KOPT-K1 (cell line): Measurements from ENCODE around the gene ASPRV1.

ENCODE experiments used
- H3K27ac ChIP-seq: fragments of 200-600 bp; sonication (generic); 2 replicates; pipeline ENCODE4 v1.5.1; 2016; ENCODE audit warnings: antibody characterized with exemption, mild to moderate bottlenecking, low read depth, low read length; ENCODE audit not compliant: poor library complexity, severe bottlenecking
- H3K36me3 ChIP-seq: fragments of 200-600 bp; sonication (generic); 2 replicates; pipeline ENCODE4 v1.5.1; 2017; ENCODE audit warnings: antibody characterized with exemption, mild to moderate bottlenecking, low read length, moderate library complexity; ENCODE audit not compliant: insufficient read depth
- H3K9me3 ChIP-seq: fragments of 200-600 bp; sonication (generic); 2 replicates; pipeline ENCODE4 v1.5.1; 2017; ENCODE audit warnings: antibody characterized with exemption, low read length, mild to moderate bottlenecking; ENCODE audit not compliant: insufficient read depth, poor library complexity, severe bottlenecking

The ASPRV1 gene

DNA sequence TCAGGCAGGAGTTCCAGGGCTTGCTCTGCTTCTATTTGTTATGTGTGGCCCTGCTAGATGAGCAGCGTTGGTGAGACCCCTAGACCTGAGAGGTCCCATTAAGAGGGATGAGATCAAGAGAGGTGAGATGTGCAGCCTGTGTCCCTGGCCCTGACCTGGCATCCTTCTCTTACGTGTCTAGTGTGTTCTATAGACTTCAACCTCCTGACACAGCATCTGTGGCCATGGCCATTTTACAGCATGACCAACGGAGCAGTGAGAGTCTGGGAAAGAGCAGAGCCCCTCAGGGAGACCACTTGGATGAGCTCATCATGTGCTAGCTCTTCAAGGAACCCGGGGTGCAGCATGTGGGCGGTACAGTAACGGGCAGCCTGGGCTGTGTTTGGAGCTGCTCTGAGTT, 32.7 kb upstream of the ASPRV1 start:
- Histone ChIP-seq H3K9me3 (no peaks in the 10 kb centered on the region), H3K27ac (no peak overlapping the region), H3K36me3 (peaks cover 16% of the 10 kb centered on the region; the same call in 1 of the 2 replicates)

DNA sequence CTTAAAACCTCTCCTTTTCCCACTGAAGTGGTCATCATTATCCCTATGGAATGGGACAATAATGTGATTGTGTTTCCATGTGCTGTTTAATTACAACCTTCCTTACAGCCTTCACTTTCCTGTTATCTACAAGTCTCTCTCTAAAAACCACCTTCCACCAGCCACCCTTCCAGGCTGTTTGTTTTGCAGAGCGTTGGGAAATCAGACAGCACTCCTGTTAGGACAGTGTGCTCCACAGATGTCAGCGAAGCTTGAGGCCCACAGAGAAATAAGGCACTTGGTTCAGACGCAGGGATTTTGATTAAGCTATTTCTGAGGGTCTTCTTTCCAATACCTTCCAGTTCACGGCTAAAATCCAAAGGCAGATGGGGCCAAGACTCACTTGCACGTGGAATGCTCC, 32.3 kb upstream of the ASPRV1 start:
- no peaks in the 10 kb centered on the region for H3K9me3 ChIP-seq
- peaks cover 16% of the 10 kb centered on the region; the same call in 1 of the 2 replicates for H3K36me3 ChIP-seq

DNA sequence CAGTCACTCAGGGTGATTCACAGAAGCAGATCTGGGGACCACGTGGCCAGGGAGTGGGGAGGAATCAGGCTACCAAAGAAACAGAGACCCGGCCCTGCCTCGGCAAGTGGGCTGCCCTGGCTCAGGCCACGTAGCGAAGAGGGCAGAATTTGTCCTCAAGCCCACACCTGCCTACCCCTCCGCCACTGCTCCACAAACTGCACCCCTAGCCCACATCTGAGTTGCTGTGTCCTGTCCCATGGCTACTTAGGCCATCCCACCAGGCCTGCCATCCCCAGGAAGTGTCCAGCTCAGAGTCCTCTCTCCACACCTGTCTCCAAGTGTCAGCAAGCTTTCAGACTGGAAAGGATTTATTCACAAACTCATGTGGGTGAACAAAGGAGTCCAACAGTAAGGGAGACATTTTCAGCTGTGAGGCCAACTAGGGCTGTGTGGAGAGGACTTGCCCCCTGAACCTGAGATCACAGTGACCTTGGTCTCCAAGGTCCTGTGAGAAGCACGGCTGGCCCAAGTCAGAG, 31.7 kb upstream of the ASPRV1 start:
- no peak overlapping the region for H3K27ac ChIP-seq
- peaks cover 16% of the 10 kb centered on the region; the same call in 1 of the 2 replicates for H3K36me3 ChIP-seq

More for the DNA sequence above, 32.3 kb upstream of the ASPRV1 start:
- no peak overlapping the region for H3K27ac ChIP-seq

DNA sequence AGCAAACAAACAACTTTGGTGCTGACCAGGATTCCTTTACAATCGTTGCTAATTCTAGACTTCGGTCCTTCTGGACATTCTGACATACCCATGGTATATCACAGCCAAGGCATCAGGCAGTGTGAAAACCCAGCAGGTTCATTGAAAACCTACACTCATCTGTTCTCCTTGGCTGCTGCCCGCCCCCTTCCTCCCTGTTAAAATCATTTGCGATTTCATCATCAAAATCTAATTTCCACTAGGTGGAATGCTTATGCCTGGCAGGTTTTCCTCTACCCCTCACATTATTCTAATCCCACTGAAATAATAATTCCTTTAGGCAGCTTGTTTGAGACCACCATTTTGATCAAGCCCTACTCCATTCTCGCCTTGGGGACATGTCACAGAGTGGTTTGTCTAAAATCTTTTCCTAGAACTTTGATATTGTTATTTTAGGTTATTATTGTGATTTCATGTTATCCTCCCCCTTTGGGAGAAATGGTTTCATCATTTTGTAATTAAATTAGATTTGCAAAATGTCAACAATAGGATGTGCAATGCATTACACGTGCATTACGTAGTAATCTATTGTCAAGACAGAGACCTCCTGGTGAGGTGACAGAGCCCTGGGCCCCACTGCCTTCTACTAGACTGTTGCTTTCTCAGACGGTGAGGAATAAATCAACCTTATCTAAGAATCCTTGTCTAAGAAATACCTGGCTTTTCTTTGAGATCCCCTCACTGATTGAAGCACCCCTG, 31.0 kb upstream of the ASPRV1 start:
- Histone ChIP-seq H3K27ac (no peak overlapping the region), H3K9me3 (no peaks in the 10 kb centered on the region), H3K36me3 (peaks cover 16% of the 10 kb centered on the region; the same call in 1 of the 2 replicates)

More for the DNA sequence above, 31.7 kb upstream of the ASPRV1 start:
- H3K9me3 ChIP-seq, result no peaks in the 10 kb centered on the region

DNA sequence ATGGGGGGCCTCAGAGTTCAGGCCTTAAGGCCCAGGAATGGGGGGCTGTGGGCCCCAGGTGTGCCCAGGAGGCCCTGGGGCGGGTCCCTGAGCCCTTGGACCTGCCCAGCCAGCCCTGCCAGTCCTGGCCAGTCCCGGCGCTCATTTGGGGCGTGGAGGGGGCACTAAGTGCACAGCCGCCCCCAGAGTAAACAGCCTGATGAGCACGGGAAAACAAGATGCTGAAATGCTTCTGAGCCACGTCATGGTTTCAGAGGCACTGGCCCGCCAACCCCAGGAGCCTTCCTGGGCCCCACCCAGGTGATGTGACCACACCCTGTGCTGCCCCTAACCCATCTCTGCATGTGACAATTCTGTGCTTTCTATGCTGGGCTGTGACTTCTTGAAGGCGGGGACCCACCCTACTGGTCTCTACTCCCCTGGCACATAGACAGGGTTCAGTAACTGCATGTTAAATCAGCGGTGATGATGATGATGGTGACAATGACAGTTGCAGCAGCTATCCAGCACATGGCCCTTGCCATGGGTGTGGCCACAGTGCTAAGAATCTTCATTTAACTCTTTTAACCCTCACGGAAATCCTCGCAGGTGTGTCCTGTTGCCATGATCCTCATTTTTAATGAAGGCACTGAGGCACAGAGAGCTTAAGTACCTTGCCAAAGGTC, 28.1 kb upstream of the ASPRV1 start:
- Histone ChIP-seq H3K27ac (no peak overlapping the region), H3K9me3 (no peaks in the 10 kb centered on the region), H3K36me3 (0 out of 2 replicates have a peak, but pooled peaks cover 10% of the 10 kb centered on the region)

DNA sequence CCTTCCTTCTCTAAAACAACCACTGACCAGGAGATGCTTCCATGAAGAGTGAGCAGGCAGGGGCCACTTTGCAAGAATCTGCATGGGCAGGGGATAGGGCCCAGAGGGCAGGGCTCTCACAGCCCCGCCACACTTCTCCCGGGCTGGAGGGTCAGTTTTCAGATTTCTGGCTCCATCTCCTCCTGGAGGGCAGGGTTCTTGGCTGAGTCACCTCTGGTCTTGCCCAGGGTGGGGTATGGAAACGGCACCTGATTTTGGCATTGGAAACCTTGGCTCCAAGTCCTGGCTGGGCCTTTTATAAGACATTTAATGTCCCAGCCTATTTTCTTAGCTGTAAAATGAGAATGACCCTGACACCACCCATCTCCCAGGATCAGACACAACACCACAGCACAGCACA, 27.6 kb upstream of the ASPRV1 start:
- no peak overlapping the region for H3K27ac ChIP-seq
- no peaks in the 10 kb centered on the region for H3K9me3 ChIP-seq
- 0 out of 2 replicates have a peak, but pooled peaks cover 10% of the 10 kb centered on the region for H3K36me3 ChIP-seq

DNA sequence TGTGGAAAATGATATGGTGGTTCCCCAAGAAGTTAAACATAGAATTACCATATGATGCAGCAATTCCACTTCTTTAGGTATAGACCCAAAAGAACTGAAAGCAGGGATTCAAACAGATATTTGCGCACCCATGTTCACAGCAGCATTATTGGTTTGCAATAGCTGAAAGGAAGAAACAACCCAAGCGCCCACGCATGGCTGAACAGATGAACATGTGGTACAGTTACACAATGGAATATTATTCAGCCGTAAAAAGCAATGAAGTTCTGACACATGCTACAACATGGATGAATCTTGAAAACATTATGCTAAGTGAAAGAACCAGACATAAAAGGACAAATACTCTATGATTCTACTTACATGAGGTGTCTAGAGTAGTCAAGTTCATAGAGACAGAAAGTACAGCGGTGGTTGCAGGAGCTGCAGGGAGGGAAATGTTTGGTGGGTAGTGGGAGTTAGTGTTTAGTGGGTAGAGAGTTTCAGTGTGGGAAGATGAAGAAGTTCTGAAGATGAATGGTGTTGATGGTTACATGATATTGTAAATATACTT, 26.7 kb upstream of the ASPRV1 start:
- no peak overlapping the region for H3K27ac ChIP-seq
- no peaks in the 10 kb centered on the region for H3K9me3 ChIP-seq
- H3K36me3 ChIP-seq, result 0 out of 2 replicates have a peak, but pooled peaks cover 2% of the 10 kb centered on the region

DNA sequence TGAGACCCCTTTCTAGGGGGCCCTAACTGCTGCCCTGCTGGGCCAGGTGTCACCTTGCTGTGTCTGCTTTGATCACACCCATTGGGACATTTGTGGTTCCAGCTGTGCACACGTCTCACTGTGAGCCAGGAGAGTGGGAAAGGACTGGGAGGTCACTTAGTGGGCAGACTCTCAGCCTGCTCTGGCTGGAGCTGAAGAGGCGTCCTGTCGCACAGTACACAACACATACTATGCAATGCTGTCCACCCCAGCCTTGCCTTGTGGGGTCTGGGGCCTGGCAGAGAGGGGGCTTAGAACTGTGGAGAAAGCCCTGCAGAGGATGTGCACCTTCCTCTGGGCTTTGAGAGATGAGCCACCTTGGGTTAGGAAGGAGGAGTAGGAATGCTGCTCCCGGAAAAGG, 25.3 kb upstream of the ASPRV1 start:
- Histone ChIP-seq H3K36me3 (no peaks in the 10 kb centered on the region), H3K9me3 (no peaks in the 10 kb centered on the region), H3K27ac (no peak overlapping the region)

DNA sequence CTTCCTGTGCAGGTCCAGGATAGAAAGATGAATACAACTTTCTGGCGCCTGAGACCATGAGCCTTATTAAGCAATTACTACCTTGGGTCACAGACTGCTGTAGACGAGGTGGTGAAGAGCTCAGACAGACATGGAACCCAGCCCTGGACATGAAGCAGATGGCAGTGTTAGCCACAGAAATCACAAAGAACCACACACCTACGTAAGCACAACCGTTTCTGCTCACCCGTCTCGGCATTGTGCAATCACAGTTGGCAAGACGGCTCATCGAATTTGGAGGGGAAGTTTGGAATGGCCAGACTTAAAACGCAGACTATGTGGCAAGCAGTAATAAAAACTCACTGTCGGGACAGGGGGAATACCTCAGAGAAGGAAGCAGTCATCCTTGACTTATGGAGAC, 24.3 kb upstream of the ASPRV1 start:
- H3K36me3 ChIP-seq, result no peaks in the 10 kb centered on the region
- no peaks in the 10 kb centered on the region for H3K9me3 ChIP-seq
- no peak overlapping the region for H3K27ac ChIP-seq

DNA sequence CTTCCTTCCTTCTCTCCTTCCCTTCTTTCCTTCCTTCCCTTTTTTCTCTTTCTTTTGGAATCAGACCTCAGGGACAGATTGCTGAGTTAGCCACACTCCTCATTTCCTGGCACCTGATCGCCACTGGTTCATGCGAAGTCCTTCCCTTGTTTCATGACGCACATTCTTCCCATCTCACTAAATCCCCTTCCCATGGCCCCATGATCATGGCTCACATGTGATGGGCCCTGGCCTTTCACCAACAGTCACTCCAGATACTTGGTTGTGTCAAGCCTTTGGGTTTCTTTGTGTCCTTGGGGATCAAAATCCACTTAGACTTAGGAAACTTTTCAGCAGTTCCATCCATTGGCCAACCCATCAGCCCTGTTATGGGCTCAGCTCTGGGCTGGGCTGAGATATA, 23.8 kb upstream of the ASPRV1 start:
- H3K27ac ChIP-seq, result no peak overlapping the region
- H3K9me3 ChIP-seq, result no peaks in the 10 kb centered on the region
- no peaks in the 10 kb centered on the region for H3K36me3 ChIP-seq

DNA sequence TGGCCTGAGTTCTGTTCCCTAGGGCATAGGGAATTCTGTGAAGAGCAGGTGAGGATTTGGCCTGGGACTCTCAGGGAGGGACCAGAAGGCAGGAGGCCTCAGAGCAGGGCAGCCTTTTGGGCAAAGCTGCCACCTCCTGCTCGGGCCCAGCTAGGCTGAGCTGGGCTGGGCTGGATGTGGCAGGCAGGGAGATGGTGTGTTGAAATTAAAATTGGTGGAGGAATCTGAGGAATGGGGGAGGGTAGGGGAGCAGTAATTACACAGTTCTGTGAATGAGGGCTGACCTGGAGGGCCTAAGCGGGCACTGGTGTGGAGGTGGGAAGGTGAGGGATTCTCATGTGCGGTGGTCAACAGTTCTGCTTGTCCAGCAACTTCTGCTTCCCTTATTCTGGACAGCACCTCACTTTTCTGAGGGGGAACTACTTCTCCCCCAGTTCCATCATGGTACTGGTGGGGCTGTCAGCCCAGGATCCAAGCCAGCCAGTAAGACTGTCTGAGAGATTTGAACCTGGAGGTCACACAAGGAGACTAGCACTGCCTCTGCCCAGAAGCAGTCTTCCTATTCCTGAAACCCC, 22.0 kb upstream of the ASPRV1 start:
- no peak overlapping the region for H3K27ac ChIP-seq
- H3K9me3 ChIP-seq, result no peaks in the 10 kb centered on the region
- no peaks in the 10 kb centered on the region for H3K36me3 ChIP-seq

DNA sequence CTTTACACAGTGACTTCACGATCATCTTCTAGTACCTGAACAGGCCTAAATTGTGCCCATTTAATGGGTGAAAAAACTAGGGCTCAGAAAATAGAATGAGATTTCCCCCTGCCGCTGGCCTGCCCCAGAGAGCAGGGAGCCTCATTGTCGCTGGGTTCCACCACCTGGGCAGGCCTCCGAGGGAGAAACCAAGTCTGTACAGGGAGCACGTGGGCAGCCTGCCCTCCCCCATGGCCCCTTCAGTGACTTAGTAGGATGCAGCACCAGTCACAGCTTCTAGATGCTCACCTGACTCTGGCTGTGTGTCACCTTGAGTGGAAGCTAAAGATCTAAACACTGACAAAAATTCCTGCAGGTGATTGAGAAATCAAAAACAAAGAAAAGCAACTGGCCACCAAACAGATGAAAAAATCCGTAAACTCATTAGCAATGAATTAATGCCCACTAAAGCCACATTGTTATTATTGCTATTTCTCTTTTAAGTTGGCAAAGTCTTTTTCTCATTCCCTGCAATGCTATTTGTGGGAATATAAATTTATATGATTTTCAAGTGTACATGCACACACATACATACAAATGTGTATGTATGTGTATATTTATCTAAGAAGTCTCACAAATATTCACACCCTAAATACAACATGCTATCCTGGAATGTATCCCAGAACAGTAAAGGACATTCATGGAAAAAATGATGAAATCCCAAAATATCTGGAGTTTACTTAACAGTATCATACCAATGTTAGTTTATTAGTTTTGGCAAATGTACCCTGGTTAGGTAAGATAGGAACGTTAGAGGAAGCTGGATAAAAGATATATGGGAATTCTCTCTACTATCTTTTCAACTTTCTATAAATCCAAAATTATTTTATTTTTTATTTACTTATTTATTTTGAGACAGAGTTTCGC, 18.7 kb upstream of the ASPRV1 start:
- Histone ChIP-seq H3K27ac (no peak overlapping the region), H3K36me3 (no peaks in the 10 kb centered on the region), H3K9me3 (no peaks in the 10 kb centered on the region)

DNA sequence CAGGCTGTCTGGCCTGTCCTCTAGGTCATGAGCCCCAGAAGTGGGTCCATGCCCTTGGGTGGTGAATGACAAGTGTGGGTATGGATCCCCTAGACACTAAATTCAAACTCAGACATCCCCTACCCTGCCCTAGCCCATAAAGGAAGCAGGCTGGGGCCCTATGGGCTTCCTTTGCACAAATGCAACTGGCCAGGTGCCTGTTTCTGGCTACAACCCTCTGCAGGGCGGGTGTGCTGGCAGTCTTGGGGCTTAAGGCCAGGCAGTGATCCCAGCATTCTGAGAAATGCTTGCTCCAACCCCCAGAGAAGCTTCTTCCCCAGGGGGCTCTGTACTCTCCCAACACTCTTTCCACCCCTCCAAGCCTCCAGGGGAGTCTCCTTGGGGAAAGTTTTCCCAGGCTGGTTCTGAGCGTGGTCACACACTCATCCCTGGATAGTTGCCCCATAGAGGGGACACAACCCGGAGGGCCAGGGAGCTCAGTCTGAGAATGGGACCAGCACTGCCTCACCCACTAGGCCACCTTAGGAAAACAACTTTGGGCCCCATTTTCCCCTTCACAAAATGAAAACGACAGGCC, 16.6 kb upstream of the ASPRV1 start:
- H3K9me3 ChIP-seq, result no peaks in the 10 kb centered on the region
- H3K27ac ChIP-seq, result no peak overlapping the region
- no peaks in the 10 kb centered on the region for H3K36me3 ChIP-seq

DNA sequence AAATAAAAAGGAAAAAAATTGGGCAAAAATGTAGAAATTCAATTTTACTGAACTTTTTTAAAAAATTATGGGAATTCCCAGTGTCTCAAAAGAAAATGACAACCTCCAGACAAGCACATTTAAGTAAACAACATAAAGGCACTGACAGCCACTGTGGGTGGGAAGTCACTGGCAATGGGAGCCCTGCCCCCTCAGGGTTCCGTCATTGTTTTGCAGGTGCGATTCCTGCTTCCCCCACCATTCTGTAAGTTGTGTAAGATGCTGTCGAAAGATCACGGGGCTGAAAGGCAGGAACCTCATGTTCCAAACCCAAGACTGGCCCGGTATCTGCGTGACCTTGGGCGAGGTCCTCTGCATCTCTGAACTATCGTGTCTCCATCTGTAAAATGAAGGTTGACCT, 15.8 kb upstream of the ASPRV1 start:
- H3K27ac ChIP-seq, result no peak overlapping the region
- H3K36me3 ChIP-seq, result no peaks in the 10 kb centered on the region
- H3K9me3 ChIP-seq, result no peaks in the 10 kb centered on the region
